D341Med (cell line): ENCODE measurements around the gene POU2AF1.
"Not testable (repeated sequence)": the region's sequence is repeated elsewhere in the genome, so short reads cannot be mapped to it uniquely, and the experiment has no call there.

Experiments used
- DNase-seq: peaks from one replicate; pipeline ENCODE4 v3.0.0; 2012; ENCODE audit warnings: low spot score

POU2AF1 gene

GRCh38 chr11:111409915-111410314, 30.8 kb upstream of the POU2AF1 start:
- DNase-seq, result no peak

- DNase-seq, result no peak
Observed at GRCh38 chr11:111408789-111409727, 30.0 kb upstream of the POU2AF1 start.

GRCh38 chr11:111407652-111408051, 28.6 kb upstream of the POU2AF1 start:
- DNase-seq, result no peak

- DNase-seq, result no peak
Observed at GRCh38 chr11:111406589-111406988, 27.5 kb upstream of the POU2AF1 start.

DNA sequence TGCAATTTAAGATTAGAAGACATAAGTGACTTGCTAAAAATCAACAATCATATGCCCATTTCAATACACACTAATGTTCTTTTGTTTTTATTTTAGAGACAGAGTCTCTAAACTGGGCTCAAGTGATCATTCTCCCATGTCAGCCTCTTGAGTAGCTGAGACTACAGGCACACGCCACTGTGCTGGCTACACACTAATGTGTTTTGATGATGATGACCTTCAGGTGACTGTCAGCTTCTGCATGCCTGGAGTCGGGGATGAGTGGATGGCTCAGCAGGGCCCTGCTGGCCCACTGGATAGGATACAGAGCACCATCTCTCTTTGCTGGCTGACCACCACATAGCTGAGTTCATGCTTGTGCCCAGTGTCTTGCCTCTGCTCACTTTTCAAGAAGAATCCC, 27.0 kb upstream of the POU2AF1 start:
- no peak for DNase-seq

GRCh38 chr11:111405551-111405950, 26.5 kb upstream of the POU2AF1 start:
- DNase-seq, result no peak

GRCh38 chr11:111403051-111403726, 24.1 kb upstream of the POU2AF1 start:
- DNase-seq, result no peak

DNA sequence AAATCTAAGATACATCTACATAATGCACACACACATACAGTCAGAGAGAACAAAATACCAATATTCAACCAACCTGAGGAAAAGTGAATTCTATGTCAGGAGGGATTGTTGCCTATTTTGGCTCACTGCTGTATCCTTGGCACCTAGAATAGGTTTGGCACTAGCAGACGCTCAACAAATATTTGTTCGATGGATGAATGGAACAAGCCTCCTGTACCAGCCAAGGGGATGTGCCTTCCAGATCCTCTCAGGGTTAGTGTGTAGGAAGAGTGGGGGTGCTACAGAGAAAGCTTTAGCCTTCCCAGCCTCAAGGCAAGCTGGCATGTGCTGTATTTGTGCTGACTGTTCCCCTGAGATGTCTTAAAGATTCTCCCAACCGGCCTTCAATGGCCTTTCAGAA, 23.3 kb upstream of the POU2AF1 start:
- no peak for DNase-seq

GRCh38 chr11:111401957-111402356, 22.9 kb upstream of the POU2AF1 start:
- DNase-seq, result not testable (repeated sequence)

DNA sequence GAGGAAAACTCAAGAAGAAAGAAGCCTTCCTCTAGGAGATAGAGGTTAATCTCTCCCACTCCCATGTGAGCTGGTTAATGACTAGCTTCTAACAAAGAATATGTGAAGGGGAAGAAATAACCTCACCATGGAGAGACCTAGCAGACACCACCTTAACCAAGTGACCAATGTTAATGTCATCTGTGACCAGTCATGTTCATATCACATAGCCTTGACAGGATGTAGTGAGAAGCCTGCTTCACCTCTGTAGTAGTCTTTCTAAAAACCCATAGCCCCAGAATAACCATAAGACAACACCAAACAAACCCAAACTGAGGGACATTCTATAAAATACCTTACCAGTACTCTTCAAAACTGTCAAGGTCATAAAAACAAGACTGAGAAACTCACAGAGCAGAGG, 21.5 kb upstream of the POU2AF1 start:
- DNase-seq, result no peak

DNA sequence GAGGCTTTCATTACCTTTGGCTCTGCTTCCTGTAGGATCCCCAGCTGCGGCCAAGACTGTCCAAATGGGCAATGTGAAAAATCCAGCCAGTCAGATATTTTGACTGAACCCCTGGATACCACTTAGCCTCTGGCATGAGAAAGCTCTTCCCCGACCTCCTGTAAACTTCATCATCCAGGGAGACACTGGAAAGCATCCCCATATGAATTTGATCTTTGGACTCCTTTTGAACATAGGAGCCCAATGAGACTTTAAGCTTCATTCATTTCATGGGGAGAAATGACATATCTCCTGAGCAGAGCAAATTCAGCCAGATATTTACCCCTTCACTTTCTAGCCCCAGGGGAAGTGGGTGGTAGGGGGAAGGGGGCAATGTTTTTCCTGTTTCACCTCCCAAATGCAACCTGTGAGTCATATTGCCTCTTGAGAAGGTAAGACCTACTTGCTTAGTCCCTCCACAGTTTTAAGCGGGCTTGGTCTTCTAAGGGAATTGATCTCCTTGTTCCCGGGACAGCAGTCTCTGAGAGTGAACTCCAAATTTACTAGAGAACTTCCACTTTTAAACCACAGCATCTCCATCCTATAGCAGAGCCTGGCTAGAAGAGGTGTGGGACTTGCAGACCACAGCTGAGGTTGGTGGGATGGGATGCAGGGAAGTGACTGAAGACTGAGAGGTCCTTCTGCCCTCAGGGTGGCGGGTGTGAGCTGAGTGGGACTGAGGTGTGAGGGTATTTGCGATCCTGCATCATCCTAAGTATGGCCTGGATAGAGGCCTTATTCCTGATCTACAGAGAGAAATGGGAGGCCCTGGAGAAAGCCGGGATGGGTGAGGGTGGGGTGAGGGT, 20.3 kb upstream of the POU2AF1 start:
- DNase-seq, result no peak

DNA sequence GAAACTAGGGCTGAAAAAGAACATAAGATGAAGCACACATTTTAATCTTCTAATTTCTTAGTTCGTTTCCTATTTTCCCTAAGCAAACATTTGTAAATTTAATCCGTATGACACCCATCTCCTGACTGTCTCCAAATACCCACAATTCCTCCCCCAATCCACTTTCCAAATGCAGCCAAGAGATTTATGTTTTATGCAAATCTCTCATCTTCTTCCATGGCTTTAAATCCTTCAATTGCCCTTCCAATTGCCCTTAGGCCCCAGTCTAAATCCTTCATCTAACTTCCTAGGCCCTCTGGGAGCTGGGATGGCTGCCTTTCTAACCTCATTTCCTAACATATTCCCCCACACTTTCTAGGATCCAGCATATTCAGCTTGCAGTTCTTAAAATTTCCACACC, 18.0 kb upstream of the POU2AF1 start:
- DNase-seq, result no peak

DNA sequence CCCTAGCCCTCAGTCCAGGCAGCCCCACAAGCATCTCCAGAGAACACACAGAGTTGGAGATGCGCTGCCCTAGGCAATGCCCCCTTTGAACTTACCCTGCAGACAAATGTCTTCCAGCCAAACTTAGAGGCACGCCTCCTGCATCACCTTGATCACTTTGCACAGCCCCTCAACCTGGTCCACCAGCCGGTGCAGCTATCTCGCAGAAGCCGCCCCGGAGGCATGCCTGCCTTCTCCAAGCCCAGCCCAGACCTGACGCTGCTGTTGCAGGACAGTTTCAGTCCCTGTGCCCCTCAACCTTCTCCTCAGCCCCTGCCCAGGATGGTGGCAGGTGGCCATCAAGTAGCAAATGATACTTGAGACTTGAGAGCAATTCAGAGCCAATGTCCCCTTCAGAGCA, 16.7 kb upstream of the POU2AF1 start:
- no peak for DNase-seq

GRCh38 chr11:111395081-111395480, 16.0 kb upstream of the POU2AF1 start:
- no peak for DNase-seq

- not testable (repeated sequence) for DNase-seq
Observed at GRCh38 chr11:111394147-111394546, 15.1 kb upstream of the POU2AF1 start.

DNA sequence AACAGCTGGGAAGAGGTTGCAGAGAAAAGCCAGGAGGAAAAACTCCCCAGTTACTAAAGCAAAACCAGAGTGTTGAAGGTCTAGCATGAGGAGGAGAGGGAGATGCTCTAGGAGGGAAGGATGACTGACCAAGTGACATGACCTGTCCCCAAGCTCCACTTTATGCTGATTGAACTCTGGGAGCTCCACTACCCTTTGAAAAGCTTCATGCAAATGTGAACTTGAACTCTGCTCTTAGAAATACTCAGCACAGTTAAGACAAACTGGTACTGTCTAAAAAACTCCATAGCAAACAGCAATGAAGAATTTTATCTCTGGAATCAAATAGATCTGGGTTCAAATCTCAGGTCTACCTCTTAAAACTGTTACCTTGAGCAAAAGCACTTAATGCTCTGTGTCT, 14.5 kb upstream of the POU2AF1 start:
- no peak for DNase-seq

- DNase-seq, result no peak
Observed at GRCh38 chr11:111393096-111393495, 14.0 kb upstream of the POU2AF1 start.

DNA sequence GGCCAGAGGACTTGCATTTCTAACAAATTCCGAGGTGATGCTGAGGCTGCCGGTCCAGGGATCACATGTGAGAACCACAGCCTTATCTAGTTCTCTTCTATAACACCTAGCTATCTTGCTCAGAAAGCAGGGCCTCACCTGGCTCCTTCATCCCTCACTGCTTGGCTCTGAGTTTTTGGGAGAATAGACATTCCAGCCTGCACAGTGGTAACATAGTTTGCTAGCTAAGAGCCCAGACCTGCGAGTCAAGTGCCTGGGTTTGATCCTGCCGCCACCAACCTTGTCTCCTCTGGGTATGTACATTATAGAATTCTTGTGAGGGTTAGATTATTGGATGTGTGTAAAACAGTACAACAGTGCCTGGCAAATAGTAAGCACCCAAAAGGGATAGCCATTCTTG, 13.5 kb upstream of the POU2AF1 start:
- no peak for DNase-seq

DNA sequence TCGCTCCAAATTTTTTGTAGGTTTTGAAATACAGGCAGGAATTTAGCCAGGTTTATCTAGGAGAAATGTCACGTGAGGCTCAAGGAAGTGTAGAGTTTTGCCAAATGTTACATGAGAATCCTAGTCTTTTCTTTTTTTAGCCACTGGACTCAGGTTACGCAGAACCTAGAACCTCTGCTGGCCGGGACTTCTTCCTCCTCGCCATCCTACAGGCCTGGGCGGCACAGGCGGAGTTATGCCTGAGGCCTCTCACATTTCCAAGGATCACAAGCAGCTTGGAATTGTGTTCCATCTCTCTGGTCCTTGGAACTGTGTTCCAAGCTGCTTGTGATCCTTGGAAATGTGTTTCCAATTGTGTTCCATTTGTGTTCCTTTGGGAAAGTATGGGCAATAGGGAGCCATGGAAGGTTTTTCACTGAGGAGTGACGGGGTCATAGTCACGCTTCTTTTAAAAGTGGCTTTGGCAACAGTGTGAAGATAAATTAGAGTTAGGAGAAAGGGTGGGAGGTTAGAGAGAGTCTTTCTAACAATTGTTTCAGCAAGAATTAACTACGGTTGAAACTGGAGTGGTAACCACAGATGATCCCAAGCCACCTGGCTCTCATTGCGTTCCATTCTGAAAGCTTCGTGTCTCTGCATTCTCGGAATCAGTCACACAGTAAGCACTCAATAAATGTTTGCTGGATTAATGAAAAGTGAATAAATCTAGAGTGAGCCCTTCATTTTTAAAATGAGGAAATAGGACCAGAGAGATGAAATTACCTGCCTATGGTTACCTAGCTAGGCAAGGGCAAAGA, 12.5 kb upstream of the POU2AF1 start:
- no peak for DNase-seq

- DNase-seq, result no peak
Observed at GRCh38 chr11:111388842-111389241, 9.8 kb upstream of the POU2AF1 start.

DNA sequence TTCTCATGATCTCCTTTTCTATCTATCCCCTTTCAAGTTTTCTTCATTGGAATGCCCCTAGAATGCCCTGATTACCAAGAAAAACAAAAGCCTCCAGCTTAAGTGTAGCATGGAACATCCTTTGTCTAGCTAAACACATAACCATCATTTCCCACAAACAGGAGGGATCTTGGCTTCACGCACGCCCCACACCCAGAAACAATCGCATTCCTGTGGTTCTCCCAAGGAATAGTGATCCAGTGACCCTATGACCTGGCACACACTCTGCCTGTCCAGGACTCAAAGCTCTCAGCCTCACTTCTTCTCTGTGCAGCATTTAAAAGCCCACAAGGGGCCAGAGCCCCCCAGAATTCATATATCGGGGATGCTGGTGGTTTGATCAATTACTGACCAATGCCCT, 9.3 kb upstream of the POU2AF1 start:
- no peak for DNase-seq

- no peak for DNase-seq
Observed at GRCh38 chr11:111387363-111387762, 8.3 kb upstream of the POU2AF1 start.
